Neuronal stem cell (in vitro differentiated cells): ENCODE data around the gene PRDM15.

ENCODE experiments used
- DNase-seq: peaks from one replicate; pipeline ENCODE4 v3.0.0-alpha.2; 2013; ENCODE audit warnings: low spot score
- H2AFZ ChIP-seq: one replicate; pipeline ENCODE4 v1.6.1; 2013; ENCODE audit warnings: mild to moderate bottlenecking, low read length, inconsistent platforms
- H2AK5ac ChIP-seq: 2 replicates; pipeline ENCODE4 v1.6.1; 2013; ENCODE audit warnings: low read depth, mild to moderate bottlenecking, inconsistent platforms, low read length, moderate library complexity, mixed read lengths
- H2BK120ac ChIP-seq: 2 replicates; pipeline ENCODE4 v1.6.1; 2013; ENCODE audit warnings: low read depth, mild to moderate bottlenecking, inconsistent platforms, low read length, moderate library complexity, mixed read lengths
- H2BK12ac ChIP-seq: one replicate; pipeline ENCODE4 v1.6.1; 2013; ENCODE audit warnings: low read length, inconsistent platforms
- H2BK15ac ChIP-seq: 2 replicates; pipeline ENCODE4 v1.6.1; 2013; ENCODE audit warnings: mild to moderate bottlenecking, low read length, inconsistent platforms, mixed read lengths
- H2BK5ac ChIP-seq: one replicate; pipeline ENCODE4 v1.6.1; 2013; ENCODE audit warnings: inconsistent platforms, mild to moderate bottlenecking, low read length, moderate library complexity
- H3K14ac ChIP-seq: one replicate; pipeline ENCODE4 v1.6.1; 2013; ENCODE audit warnings: low read length, inconsistent platforms
- H3K18ac ChIP-seq: 2 replicates; pipeline ENCODE4 v1.6.1; 2013; ENCODE audit warnings: low read length, inconsistent platforms
- H3K23ac ChIP-seq: 2 replicates; pipeline ENCODE4 v1.6.1; 2013; ENCODE audit warnings: low read depth, mild to moderate bottlenecking, mixed read lengths, low read length, inconsistent platforms; ENCODE audit not compliant: poor library complexity
- H3K27ac ChIP-seq: replicated peaks from 3 replicates; pipeline ENCODE4 v1.5.1; 2013; ENCODE audit warnings: low read length, inconsistent platforms
- H3K27me3 ChIP-seq, 3 experiments: 2 replicates each; pipeline ENCODE4 v1.6.1; 2013; ENCODE audit warnings: low read length in 3 of 3, mild to moderate bottlenecking in 2 of 3, inconsistent platforms in 1 of 3, low read depth in 1 of 3, mixed read lengths in 1 of 3, moderate library complexity in 1 of 3; ENCODE audit not compliant: control insufficient read depth in 3 of 3, insufficient read depth in 3 of 3
- H3K36me3 ChIP-seq, 2 donors: replicated peaks in 1 of 2; 2 replicates each; pipeline ENCODE4 v1.6.1; 2013; ENCODE audit warnings: low read length in 2 of 2; ENCODE audit not compliant: control insufficient read depth in 2 of 2, insufficient read depth in 2 of 2
- H3K4ac ChIP-seq: 2 replicates; pipeline ENCODE4 v1.6.1; 2013; ENCODE audit warnings: inconsistent platforms, mild to moderate bottlenecking, low read length, moderate library complexity
- H3K4me1 ChIP-seq, 2 donors: 1 replicate in 1 of 2; 2 replicates in 1 of 2; pipeline ENCODE4 v1.6.1; 2013; ENCODE audit warnings: low read length in 2 of 2, low read depth in 1 of 2; ENCODE audit not compliant: control insufficient read depth in 2 of 2, insufficient read depth in 1 of 2
- H3K4me2 ChIP-seq: one replicate; pipeline ENCODE4 v1.6.1; 2013; ENCODE audit warnings: mild to moderate bottlenecking, low read length, inconsistent platforms; ENCODE audit not compliant: insufficient read depth, poor library complexity, severe bottlenecking
- H3K4me3 ChIP-seq, 2 donors: 2 replicates each; pipeline ENCODE4 v1.5.1; 2013; ENCODE audit warnings: low read length in 2 of 2, mild to moderate bottlenecking in 2 of 2, inconsistent platforms in 1 of 2, moderate library complexity in 1 of 2
- H3K79me1 ChIP-seq: one replicate; pipeline ENCODE4 v1.6.1; 2013; ENCODE audit warnings: low read depth, mild to moderate bottlenecking, inconsistent platforms, low read length, moderate library complexity
- H3K9ac ChIP-seq: one replicate; pipeline ENCODE4 v1.6.1; 2013; ENCODE audit warnings: mild to moderate bottlenecking, low read depth, low read length, inconsistent platforms; ENCODE audit not compliant: poor library complexity
- H3K9me3 ChIP-seq, 2 donors: replicated peaks in 1 of 2; 2 replicates each; pipeline versions ENCODE3 to v1.6.1; 2013; ENCODE audit warnings: low read length in 2 of 2, mild to moderate bottlenecking in 2 of 2, inconsistent platforms in 1 of 2, low read depth in 1 of 2, mixed read lengths in 1 of 2, moderate library complexity in 1 of 2; ENCODE audit not compliant: control insufficient read depth in 2 of 2, insufficient read depth in 1 of 2
- H4K8ac ChIP-seq: one replicate; pipeline ENCODE4 v1.6.1; 2013; ENCODE audit warnings: low read depth, mild to moderate bottlenecking, inconsistent platforms, low read length, moderate library complexity
- H4K91ac ChIP-seq: one replicate; pipeline ENCODE4 v1.6.1; 2013; ENCODE audit warnings: low read length, low read depth, mild to moderate bottlenecking, inconsistent platforms; ENCODE audit not compliant: poor library complexity
- WGBS, 2 donors: extraction: QIAGEN DNeasy Blood & Tissue Kit; methylation state at CpG; one replicate each; pipeline ENCODE4 v1.1.7; 2013; ENCODE audit warnings: missing lambda C conversion rate in 2 of 2, mixed read lengths in 1 of 2; ENCODE audit not compliant: insufficient read length in 2 of 2, insufficient replicate concordance in 1 of 2; ENCODE audit errors: extremely low coverage in 2 of 2; 5-methylcytosine and 5-hydroxymethylcytosine counted together

Gene PRDM15

GRCh38 chr21:41878831-41879189 lies 334 bp downstream of the PRDM15 start:
- Histone ChIP-seq H2BK12ac (no peak overlapping the region), H3K27me3 (no peaks in the 10 kb centered on the region), H3K18ac (no peak overlapping the region), H3K4me2 (no peak overlapping the region), H3K14ac (no peak overlapping the region), H2AFZ (peak overlapping the region; percentile 90), H3K79me1 (peaks cover 5% of the 10 kb centered on the region), H3K9ac (no peak overlapping the region), H2AK5ac (no peak overlapping the region), H2BK120ac (no peak overlapping the region), H3K4me1 (peaks cover 3 to 5% of the 10 kb centered on the region in 2 donors), H4K91ac (no peak overlapping the region), H4K8ac (no peak overlapping the region), H3K9me3 (no peaks in the 10 kb centered on the region), H3K27ac (no peak overlapping the region), H3K36me3 (peaks cover 0 to 2% of the 10 kb centered on the region in 2 donors), H3K4ac (no peak overlapping the region), H2BK5ac (no peak overlapping the region), H3K4me3 (peak overlapping the region; percentile 88 to 90), H2BK15ac (no peak overlapping the region), H3K23ac (no peak overlapping the region)
- peak; percentile 67 for DNase-seq
- WGBS, 2 donors = no CpG with 5 or more reads among the region's 65 CpGs

GRCh38 chr21:41877901-41878830 lies 978 bp downstream of the PRDM15 start:
- H3K4me2 ChIP-seq = peak overlapping the region; percentile 79
- peak overlapping the region; percentile 48 for H2AK5ac ChIP-seq
- no peak overlapping the region for H2BK15ac ChIP-seq
- peaks cover 0 to 2% of the 10 kb centered on the region in 2 donors for H3K36me3 ChIP-seq
- H2BK5ac ChIP-seq = no peak overlapping the region
- H3K79me1 ChIP-seq = peaks cover 5% of the 10 kb centered on the region
- H3K23ac ChIP-seq = no peak overlapping the region
- peaks cover 3 to 5% of the 10 kb centered on the region in 2 donors for H3K4me1 ChIP-seq
- peak overlapping the region; percentile 89 for H3K9ac ChIP-seq
- peak overlapping the region; percentile 59 for H3K14ac ChIP-seq
- H3K4me3 ChIP-seq = peak overlapping the region; percentile 88 to 90
- no peak overlapping the region for H2BK120ac ChIP-seq
- H4K91ac ChIP-seq = peak overlapping the region; percentile 41
- H2AFZ ChIP-seq = peak overlapping the region; percentile 90
- WGBS, 2 donors = no CpG with 5 or more reads among the region's 48 CpGs
- H3K27ac ChIP-seq = no peak overlapping the region
- peak overlapping the region; percentile 45 for H3K4ac ChIP-seq
- peak; percentile 15 for DNase-seq
- H4K8ac ChIP-seq = no peak overlapping the region
- no peaks in the 10 kb centered on the region for H3K9me3 ChIP-seq
- H3K18ac ChIP-seq = peak overlapping the region; percentile 89
- H2BK12ac ChIP-seq = no peak overlapping the region
- no peaks in the 10 kb centered on the region for H3K27me3 ChIP-seq

DNA sequence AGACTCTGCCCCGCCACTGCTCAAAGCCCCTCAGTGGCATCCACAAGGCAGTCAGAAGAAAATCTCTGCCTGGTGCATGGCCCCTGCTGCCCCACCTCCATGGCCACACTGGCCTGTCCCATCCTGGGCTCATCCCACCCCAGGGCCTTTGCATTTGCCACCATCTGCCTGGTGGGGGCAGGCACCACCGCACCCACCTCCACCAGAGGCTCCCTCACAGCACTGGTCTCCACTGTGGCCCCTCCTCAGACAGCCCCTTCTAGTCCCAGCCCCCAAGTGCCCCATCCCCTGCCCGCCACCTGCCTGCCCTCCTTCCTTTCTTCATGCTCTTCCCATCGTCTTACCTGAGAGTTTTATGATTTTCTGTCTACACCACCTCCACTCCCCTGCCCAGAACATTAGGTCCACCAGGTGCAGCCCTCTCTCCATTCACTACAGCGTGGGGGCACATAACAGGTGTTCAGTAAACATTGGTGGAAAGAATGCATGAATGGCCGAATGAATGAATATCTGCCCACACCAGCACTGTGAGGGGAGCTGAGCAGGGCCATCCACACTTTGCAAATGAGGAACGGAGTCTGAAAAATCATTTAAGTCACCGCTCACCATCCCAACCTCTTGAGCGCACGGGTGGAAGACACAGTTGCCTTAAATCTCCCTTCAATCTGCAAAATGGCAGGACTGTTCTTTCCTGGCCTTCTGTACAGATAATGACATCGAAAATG lies 2.1 kb downstream of the PRDM15 start:
- Histone ChIP-seq H3K23ac (no peak overlapping the region), H3K4me1 (peaks cover 3 to 5% of the 10 kb centered on the region in 2 donors), H3K18ac (no peak overlapping the region), H3K9me3 (no peaks in the 10 kb centered on the region), H2AFZ (no peak overlapping the region), H3K79me1 (peaks cover 5% of the 10 kb centered on the region), H3K36me3 (peaks cover 0 to 2% of the 10 kb centered on the region in 2 donors), H2BK12ac (no peak overlapping the region), H4K91ac (no peak overlapping the region), H3K4me3 (no peak overlapping the region), H3K4me2 (no peak overlapping the region), H2AK5ac (peak overlapping the region; percentile 88), H3K9ac (no peak overlapping the region), H2BK120ac (no peak overlapping the region), H3K4ac (no peak overlapping the region), H3K14ac (no peak overlapping the region), H2BK5ac (no peak overlapping the region), H3K27ac (no peak overlapping the region), H3K27me3 (no peaks in the 10 kb centered on the region), H4K8ac (no peak overlapping the region), H2BK15ac (no peak overlapping the region)
- no CpG with 5 or more reads among the region's 11 CpGs for WGBS, 2 donors
- no peak for DNase-seq

- DNase-seq = no peak
- H3K4me2 ChIP-seq = no peak overlapping the region
- no peak overlapping the region for H2BK12ac ChIP-seq
- no peak overlapping the region for H2BK5ac ChIP-seq
- no peaks in the 10 kb centered on the region for H3K9me3 ChIP-seq
- H2AFZ ChIP-seq = no peak overlapping the region
- no peak overlapping the region for H4K91ac ChIP-seq
- no peaks in the 10 kb centered on the region for H3K27me3 ChIP-seq
- H2BK15ac ChIP-seq = no peak overlapping the region
- H3K79me1 ChIP-seq = peaks cover 5% of the 10 kb centered on the region
- no peak overlapping the region for H3K18ac ChIP-seq
- H3K4me3 ChIP-seq = no peak overlapping the region
- H3K14ac ChIP-seq = no peak overlapping the region
- no peak overlapping the region for H3K27ac ChIP-seq
- no peak overlapping the region for H2AK5ac ChIP-seq
- no peak overlapping the region for H3K4ac ChIP-seq
- WGBS, 2 donors = no CpG with 5 or more reads among the region's 8 CpGs
- no peak overlapping the region for H3K23ac ChIP-seq
- H2BK120ac ChIP-seq = no peak overlapping the region
- peaks cover 0 to 2% of the 10 kb centered on the region in 2 donors for H3K36me3 ChIP-seq
- H4K8ac ChIP-seq = no peak overlapping the region
- H3K9ac ChIP-seq = peak overlapping the region; percentile 47
- peaks cover 6% of the 10 kb centered on the region in 2 donors for H3K4me1 ChIP-seq
These were observed 2.7 kb downstream of the PRDM15 start for GRCh38 chr21:41876396-41876795.
